Activated T-cell treated with anti-CD3 and anti-CD28 coated beads, Interleukin-2, amount 50 U/mL, for 4 hours (primary cell): Measurements from ENCODE around the gene TXNRD1. TPM values are rescaled to one million over a fixed set of nuclear protein-coding genes. Genes with fewer than 3 reads are reported as not detected.
A peak's percentile ranks its signal among the peaks of the same experiment; 100 is the strongest.
"Not testable (repeated sequence)": the region's sequence is repeated elsewhere in the genome, so short reads cannot be mapped to it uniquely, and the experiment has no call there.

Experiments
- ATAC-seq, 2 donors: fragments of 200-7000 bp; cut with Tn5 transposase; one replicate each; pipeline ENCODE4 v1.10.0; 2021
- DNase-seq: peaks from one replicate; pipeline ENCODE4 v3.0.0-alpha.2; 2020
- H3K27me3 Mint-ChIP-seq: one replicate; pipeline ENCODE4 v1.8.0; 2021; ENCODE audit warnings: low read depth, mixed read lengths
- H3K36me3 Mint-ChIP-seq: one replicate; pipeline ENCODE4 v1.8.0; 2022; ENCODE audit warnings: mixed read lengths; ENCODE audit not compliant: insufficient read depth
- H3K4me1 Mint-ChIP-seq: one replicate; pipeline ENCODE4 v1.8.0; 2021; ENCODE audit warnings: low read depth, mixed read lengths
- H3K4me3 Mint-ChIP-seq: one replicate; pipeline ENCODE4 v1.8.0; 2021; ENCODE audit warnings: mild to moderate bottlenecking, moderate library complexity, mixed read lengths
- H3K9me3 Mint-ChIP-seq: one replicate; pipeline ENCODE4 v1.8.0; 2021; ENCODE audit warnings: mixed read lengths
- total RNA-seq, 3 donors: library from RNA; stranded (reverse); gene quantifications; one replicate each; pipeline ENCODE4 v1.2.1, GENCODE V29; 2021

TXNRD1 gene
- total RNA-seq: 100 to 1,000 TPM; 157 to 195 (median 162) TPM

GRCh38 chr12:104215638-104216297, at the start of gene TXNRD1:
TSS of gene TXNRD1 (plus strand) at chr12:104215779. CDS start at chr12:104215803, 24 bp downstream.
- no peaks in the 10 kb centered on the region for H3K27me3 Mint-ChIP-seq
- ATAC-seq (peak; percentile 89), DNase-seq (peak; percentile 86)
- no peaks in the 10 kb centered on the region for H3K9me3 Mint-ChIP-seq
- no peaks in the 10 kb centered on the region for H3K36me3 Mint-ChIP-seq
- H3K4me1 Mint-ChIP-seq: peaks cover 27% of the 10 kb centered on the region
- H3K4me3 Mint-ChIP-seq: peak within 1 kb of the TSS; percentile 79

DNA sequence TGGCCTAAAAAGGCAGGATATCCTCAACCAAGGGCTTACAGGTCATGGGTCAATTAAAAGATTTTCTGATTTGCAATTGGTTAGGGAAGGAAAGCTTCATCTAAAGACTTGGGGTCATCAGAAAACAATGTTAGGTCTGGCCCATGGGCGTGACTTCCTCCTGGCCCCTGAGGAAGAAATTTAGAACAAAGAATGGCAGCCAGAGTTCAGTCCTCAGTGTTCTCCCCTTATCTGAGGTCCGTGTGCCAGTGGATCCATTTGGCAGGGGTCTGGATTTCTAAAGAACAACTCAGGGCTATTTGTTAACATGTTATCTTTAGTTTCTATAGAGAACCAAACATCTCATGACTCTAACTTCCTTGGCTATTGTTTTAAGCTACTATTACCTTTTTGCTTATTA, 49.8 kb upstream of the TXNRD1 start:
- ATAC-seq (no peak), DNase-seq (no peak)
- H3K27me3 Mint-ChIP-seq: peaks cover 5% of the 10 kb centered on the region
- H3K9me3 Mint-ChIP-seq: no peaks in the 10 kb centered on the region
- peaks cover 1% of the 10 kb centered on the region for H3K4me1 Mint-ChIP-seq
- no peak overlapping the region for H3K4me3 Mint-ChIP-seq
- H3K36me3 Mint-ChIP-seq: no peaks in the 10 kb centered on the region

DNA sequence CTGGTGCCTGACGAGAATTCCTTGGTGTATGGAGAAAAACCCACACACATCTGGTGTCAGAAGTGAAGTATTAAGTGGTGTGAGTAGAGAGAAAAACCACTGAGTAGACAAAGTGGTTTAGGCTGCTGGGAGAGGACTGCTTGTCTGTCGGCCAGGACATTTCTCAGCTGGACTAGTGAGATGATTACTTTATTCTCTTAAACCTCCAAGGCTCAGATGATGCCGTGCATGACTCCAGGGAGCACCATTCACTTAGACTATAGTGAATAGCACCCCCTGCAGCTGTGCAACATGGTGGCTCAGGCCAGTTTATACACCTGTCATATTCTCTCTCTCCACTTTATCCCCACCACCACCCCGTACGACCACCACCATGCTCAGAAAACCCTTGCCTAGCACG, 49.1 kb upstream of the TXNRD1 start:
- Mint-ChIP-seq H3K36me3 (no peaks in the 10 kb centered on the region), H3K4me3 (no peak overlapping the region), H3K9me3 (no peaks in the 10 kb centered on the region), H3K27me3 (peaks cover 5% of the 10 kb centered on the region), H3K4me1 (peaks cover 1% of the 10 kb centered on the region)
- DNase-seq (no peak), ATAC-seq (no peak)

DNA sequence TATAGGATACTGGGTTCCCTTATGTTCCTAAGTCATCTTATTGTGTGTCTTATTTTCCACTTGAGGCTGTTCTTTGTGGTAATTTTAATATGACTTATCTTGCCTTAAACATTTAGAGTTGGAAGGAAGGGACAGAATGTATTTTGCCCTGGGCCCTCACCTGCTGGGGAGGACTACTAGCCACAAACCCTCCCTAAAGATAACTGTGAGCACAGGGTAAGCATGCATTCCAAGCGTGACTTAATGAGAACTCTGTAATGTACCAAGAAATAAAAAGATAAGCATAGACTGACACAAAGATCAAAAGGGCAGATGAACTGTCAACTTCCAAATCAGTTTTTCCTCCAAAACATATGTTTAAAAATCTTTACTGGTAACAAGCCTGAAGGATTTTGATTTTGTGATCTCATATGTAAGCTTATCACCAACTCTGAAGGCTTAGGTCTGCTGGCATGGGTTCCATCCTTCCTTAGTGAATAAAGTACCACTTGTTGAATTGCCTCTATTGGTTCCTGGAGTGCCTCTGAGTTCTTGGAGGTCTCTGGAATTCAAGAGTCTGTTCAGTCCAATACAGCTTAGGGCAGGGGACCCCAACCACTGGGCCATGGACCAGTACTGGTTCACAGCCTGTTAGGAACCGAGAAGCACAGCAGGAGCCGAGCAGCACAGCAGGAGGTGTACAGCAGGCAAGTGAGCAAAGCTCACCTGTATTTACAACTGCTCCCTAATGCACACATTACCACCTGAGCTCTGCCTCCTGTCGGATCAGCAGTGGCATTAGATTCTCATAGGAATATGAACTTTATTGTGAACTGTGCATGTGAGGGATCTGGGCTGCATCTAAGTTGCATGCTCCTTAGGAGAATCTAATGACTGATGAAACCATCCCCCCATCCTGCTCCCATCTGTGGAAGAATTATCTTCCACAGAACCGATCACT, 47.8 kb upstream of the TXNRD1 start:
- H3K4me1 Mint-ChIP-seq: peaks cover under 1% of the 10 kb centered on the region
- ATAC-seq: no peak
- H3K27me3 Mint-ChIP-seq: peaks cover 5% of the 10 kb centered on the region
- H3K4me3 Mint-ChIP-seq: no peak overlapping the region
- H3K9me3 Mint-ChIP-seq: no peaks in the 10 kb centered on the region
- H3K36me3 Mint-ChIP-seq: no peaks in the 10 kb centered on the region
- DNase-seq: no peak

- peaks cover 5% of the 10 kb centered on the region for H3K27me3 Mint-ChIP-seq
- H3K4me1 Mint-ChIP-seq: no peaks in the 10 kb centered on the region
- no peak for DNase-seq
- H3K4me3 Mint-ChIP-seq: no peak overlapping the region
- no peaks in the 10 kb centered on the region for H3K9me3 Mint-ChIP-seq
- ATAC-seq: no peak
- no peaks in the 10 kb centered on the region for H3K36me3 Mint-ChIP-seq
These were observed 47.0 kb upstream of the TXNRD1 start for GRCh38 chr12:104168596-104168995.

DNA sequence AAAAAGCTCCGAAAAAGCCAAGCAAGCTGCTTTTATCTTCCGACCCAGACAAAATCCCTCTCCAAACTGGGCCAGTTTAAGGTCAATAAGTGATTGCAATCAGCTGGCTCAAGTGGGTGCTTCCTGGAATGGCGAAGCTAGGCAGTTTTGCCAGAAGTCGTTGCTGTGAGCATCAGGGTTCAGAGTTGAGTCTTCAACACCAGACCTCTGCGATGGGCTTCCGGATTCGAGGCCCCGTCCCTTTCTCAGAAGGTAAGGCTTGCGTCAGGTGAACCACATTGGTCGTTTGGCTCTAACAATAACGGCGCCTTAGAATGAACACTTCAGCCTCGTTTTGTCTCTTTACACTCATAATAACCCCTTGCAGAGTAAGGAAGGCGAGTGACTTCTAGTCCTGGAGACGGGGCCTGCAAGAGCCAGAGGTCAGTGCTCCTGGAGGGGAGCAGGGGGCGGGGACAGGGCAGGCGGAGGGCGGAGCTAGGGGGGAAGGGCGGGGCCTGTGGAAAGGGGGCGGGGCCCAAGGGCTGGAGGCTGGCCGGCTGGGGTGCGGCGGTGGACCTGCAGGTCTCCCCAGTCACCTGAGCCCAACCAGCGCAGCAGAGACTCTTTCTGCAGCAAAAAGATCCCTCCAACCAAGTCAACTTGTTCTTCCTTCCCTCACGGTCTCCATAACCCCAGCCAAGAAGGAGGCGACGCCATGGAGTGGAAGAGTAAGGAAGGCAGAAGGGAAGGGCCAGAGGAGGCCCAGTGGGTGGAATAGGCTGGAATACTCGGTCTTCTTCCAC, 43.6 kb upstream of the TXNRD1 start:
- no peaks in the 10 kb centered on the region for H3K9me3 Mint-ChIP-seq
- DNase-seq (no peak), ATAC-seq (no peak)
- H3K4me1 Mint-ChIP-seq: no peaks in the 10 kb centered on the region
- no peak overlapping the region for H3K4me3 Mint-ChIP-seq
- no peaks in the 10 kb centered on the region for H3K36me3 Mint-ChIP-seq
- peaks cover 5% of the 10 kb centered on the region for H3K27me3 Mint-ChIP-seq

GRCh38 chr12:104172570-104172947, 43.0 kb upstream of the TXNRD1 start:
- H3K4me1 Mint-ChIP-seq: no peaks in the 10 kb centered on the region
- ATAC-seq (no peak), DNase-seq (no peak)
- no peak overlapping the region for H3K4me3 Mint-ChIP-seq
- H3K36me3 Mint-ChIP-seq: no peaks in the 10 kb centered on the region
- peaks cover 5% of the 10 kb centered on the region for H3K27me3 Mint-ChIP-seq
- no peaks in the 10 kb centered on the region for H3K9me3 Mint-ChIP-seq

GRCh38 chr12:104173804-104174203, 41.8 kb upstream of the TXNRD1 start:
- H3K36me3 Mint-ChIP-seq, ATAC-seq, H3K4me3 Mint-ChIP-seq, DNase-seq, H3K9me3 Mint-ChIP-seq, H3K4me1 Mint-ChIP-seq, H3K27me3 Mint-ChIP-seq: not testable (repeated sequence)

DNA sequence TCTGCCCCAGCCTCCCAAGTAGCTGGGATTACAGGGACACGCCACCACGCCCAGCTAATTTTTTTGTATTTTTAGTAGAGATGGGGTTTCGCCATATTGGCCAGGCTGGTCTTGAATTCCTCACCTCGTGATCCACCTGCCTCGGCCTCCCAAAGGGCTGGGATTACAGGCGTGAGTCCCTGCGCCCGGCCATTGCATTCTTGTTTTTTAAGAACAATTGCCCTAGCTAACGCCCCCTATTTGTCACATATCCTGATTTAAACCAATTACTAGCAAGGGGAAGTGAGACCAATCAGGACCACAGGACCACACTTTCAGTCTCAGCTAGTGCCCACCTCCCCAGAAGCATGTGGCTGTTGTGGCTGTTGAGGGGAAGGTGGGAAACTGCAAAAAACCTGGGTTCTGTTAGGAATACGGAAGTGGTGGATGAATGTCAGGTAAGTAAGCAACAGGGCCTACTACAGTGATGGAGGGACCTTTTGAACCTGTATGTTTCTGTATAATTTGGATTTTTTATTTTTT, 39.8 kb upstream of the TXNRD1 start:
- no peak for ATAC-seq
- Mint-ChIP-seq H3K27me3 (no peaks in the 10 kb centered on the region), H3K4me3 (no peak overlapping the region), H3K4me1 (no peaks in the 10 kb centered on the region), H3K36me3 (no peaks in the 10 kb centered on the region), H3K9me3 (no peaks in the 10 kb centered on the region)
- no peak for DNase-seq

- Mint-ChIP-seq H3K36me3 (no peaks in the 10 kb centered on the region), H3K27me3 (no peaks in the 10 kb centered on the region), H3K9me3 (no peaks in the 10 kb centered on the region), H3K4me3 (no peak overlapping the region), H3K4me1 (no peaks in the 10 kb centered on the region)
- DNase-seq (no peak), ATAC-seq (no peak)
These were observed 38.3 kb upstream of the TXNRD1 start for GRCh38 chr12:104177336-104177662.

GRCh38 chr12:104177663-104178501, 37.7 kb upstream of the TXNRD1 start:
- no peak overlapping the region for H3K4me3 Mint-ChIP-seq
- H3K4me1 Mint-ChIP-seq: no peaks in the 10 kb centered on the region
- H3K36me3 Mint-ChIP-seq: no peaks in the 10 kb centered on the region
- DNase-seq (no peak), ATAC-seq (no peak)
- H3K27me3 Mint-ChIP-seq: no peaks in the 10 kb centered on the region
- no peaks in the 10 kb centered on the region for H3K9me3 Mint-ChIP-seq

- no peaks in the 10 kb centered on the region for H3K9me3 Mint-ChIP-seq
- no peaks in the 10 kb centered on the region for H3K27me3 Mint-ChIP-seq
- DNase-seq (no peak), ATAC-seq (no peak)
- H3K4me1 Mint-ChIP-seq: no peaks in the 10 kb centered on the region
- no peak overlapping the region for H3K4me3 Mint-ChIP-seq
- H3K36me3 Mint-ChIP-seq: no peaks in the 10 kb centered on the region
These were observed 35.2 kb upstream of the TXNRD1 start for GRCh38 chr12:104180374-104180773.

DNA sequence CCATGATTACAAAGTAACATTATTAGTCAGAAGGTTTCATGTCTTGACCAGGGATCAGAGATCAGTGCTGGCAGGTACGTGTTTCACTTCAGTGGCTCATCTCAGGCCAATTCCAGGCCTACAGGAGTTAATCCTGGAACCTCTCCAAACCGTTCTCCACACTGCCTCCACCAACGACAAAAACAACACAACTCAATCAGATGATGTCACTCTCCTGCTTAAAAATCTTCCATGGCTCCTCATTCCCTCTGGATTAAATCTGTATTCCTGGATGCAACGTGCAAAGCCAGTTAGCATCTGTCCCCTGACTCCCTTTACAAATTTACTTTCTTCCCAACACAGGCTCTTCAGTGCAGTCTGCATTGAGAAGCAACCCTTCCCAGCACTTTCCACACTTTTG, 34.3 kb upstream of the TXNRD1 start:
- H3K27me3 Mint-ChIP-seq: no peaks in the 10 kb centered on the region
- DNase-seq (no peak), ATAC-seq (no peak)
- H3K36me3 Mint-ChIP-seq: no peaks in the 10 kb centered on the region
- no peak overlapping the region for H3K4me3 Mint-ChIP-seq
- no peaks in the 10 kb centered on the region for H3K4me1 Mint-ChIP-seq
- H3K9me3 Mint-ChIP-seq: no peaks in the 10 kb centered on the region

GRCh38 chr12:104182144-104182543, 33.4 kb upstream of the TXNRD1 start:
- no peak overlapping the region for H3K4me3 Mint-ChIP-seq
- no peaks in the 10 kb centered on the region for H3K27me3 Mint-ChIP-seq
- ATAC-seq: no peak
- DNase-seq: no peak
- no peaks in the 10 kb centered on the region for H3K36me3 Mint-ChIP-seq
- H3K9me3 Mint-ChIP-seq: no peaks in the 10 kb centered on the region
- H3K4me1 Mint-ChIP-seq: no peaks in the 10 kb centered on the region
